ENCODE results near the gene PRKAR1B. TPM values are rescaled to one million over a fixed set of nuclear protein-coding genes. Genes with fewer than 3 reads are reported as not detected.

The PRKAR1B gene
- total RNA-seq, 1 experiment from 2014 or later: 51.7 TPM

DNA sequence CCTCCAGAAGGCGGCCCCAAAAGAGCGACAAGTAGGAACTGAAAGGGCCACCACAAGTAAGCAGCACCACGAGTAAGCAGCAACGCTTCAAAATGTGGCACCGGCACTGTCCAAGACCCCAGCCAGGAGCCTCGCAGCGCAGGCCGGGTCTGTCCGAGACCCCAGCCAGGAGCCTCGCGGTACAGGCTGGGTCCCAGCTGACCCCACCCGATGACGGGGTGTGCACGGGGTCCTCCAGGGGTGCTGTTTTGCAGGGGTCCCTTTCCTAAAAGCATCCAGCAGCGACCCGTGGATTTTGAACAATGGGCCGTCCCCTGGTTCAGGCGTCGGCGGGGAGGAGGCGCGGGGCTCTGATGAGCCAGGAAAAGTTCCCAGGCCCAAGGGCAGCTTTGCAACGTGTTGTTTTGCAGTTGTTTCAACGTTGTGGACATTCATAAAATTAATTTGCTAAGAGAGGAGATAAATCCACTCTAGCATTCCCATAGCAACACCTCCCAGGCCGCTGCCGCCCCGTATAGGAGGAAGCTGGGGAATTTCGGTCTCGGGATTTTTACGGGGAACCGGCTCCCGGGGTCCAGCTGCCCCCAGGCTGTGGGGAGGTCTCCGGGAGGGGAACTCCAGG is 155.9 kb downstream of the PRKAR1B start:
- no peak for TF ChIP-seq EZH2 (IDR thresholded peaks at IDR 0.05; ENCODE audit: low read depth)
- H3K79me2 ChIP-seq (ENCODE audit: low read depth): no peaks in the 10 kb centered on the region
- no peaks in the 10 kb centered on the region for H3K9me2 ChIP-seq (ENCODE audit: insufficient read depth)
- intact Hi-C loops (cut with micrococcal nuclease; ENCODE audit: unreplicated experiment): no loop called here
- ChIA-PET CTCF (no interaction called here), POLR2A (ENCODE audit: unreplicated experiment) (no interaction called here)
- H3K36me3 ChIP-seq (ENCODE audit: low read depth): no peaks in the 10 kb centered on the region
- no peak overlapping the region for H2AFZ ChIP-seq
- H4K20me1 ChIP-seq (ENCODE audit: insufficient read depth): no peaks in the 10 kb centered on the region
- no peaks in the 10 kb centered on the region for H3K4me1 ChIP-seq (replicated peaks; ENCODE audit: insufficient read depth)
- no peaks in the 10 kb centered on the region for H3K9me3 ChIP-seq (ENCODE audit: insufficient read depth, low read depth)
- H3F3A ChIP-seq (ENCODE audit: insufficient read depth, low read depth): no peaks in the 10 kb centered on the region
- H3K27me3 ChIP-seq (ENCODE audit: insufficient read depth, low read depth): no peaks in the 10 kb centered on the region
- no peak for DNase-seq
- H3K27ac ChIP-seq: no peak overlapping the region
- no peak overlapping the region for H3K4me2 ChIP-seq
- no TSS peak for BruUV-seq (replicated peaks)
- H3K4me3 ChIP-seq: no peak overlapping the region

DNA sequence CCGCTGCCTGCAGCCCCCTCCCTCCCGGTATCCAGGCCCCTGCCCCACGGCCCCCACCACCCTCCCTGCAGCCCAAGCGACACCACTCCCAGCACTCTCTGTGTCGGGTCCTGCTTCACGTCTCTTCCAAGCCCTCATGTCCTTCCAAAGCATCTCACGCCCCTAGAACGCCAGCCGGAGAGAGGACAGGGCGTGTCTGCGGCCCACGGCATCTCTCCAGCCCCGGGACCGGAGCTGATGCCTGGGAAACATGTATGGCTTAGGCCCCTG is 156.3 kb downstream of the PRKAR1B start:
- Histone ChIP-seq H2AFZ (no peak overlapping the region), H3K27ac (no peak overlapping the region), H3K9me2 (ENCODE audit: insufficient read depth) (no peaks in the 10 kb centered on the region), H3K4me1 (replicated peaks; ENCODE audit: insufficient read depth) (no peaks in the 10 kb centered on the region), H3K4me2 (no peak overlapping the region), H3K27me3 (ENCODE audit: insufficient read depth, low read depth) (no peaks in the 10 kb centered on the region), H3K9me3 (ENCODE audit: insufficient read depth, low read depth) (no peaks in the 10 kb centered on the region), H4K20me1 (ENCODE audit: insufficient read depth) (no peaks in the 10 kb centered on the region), H3K36me3 (ENCODE audit: low read depth) (no peaks in the 10 kb centered on the region), H3K79me2 (ENCODE audit: low read depth) (no peaks in the 10 kb centered on the region), H3K4me3 (no peak overlapping the region), H3F3A (ENCODE audit: insufficient read depth, low read depth) (no peaks in the 10 kb centered on the region)
- ChIA-PET POLR2A (ENCODE audit: unreplicated experiment) (no interaction called here), CTCF (no interaction called here)
- DNase-seq: no peak
- BruUV-seq (replicated peaks): no TSS peak
- intact Hi-C loops (cut with micrococcal nuclease; ENCODE audit: unreplicated experiment): no loop called here
- TF ChIP-seq, protein P1, sequence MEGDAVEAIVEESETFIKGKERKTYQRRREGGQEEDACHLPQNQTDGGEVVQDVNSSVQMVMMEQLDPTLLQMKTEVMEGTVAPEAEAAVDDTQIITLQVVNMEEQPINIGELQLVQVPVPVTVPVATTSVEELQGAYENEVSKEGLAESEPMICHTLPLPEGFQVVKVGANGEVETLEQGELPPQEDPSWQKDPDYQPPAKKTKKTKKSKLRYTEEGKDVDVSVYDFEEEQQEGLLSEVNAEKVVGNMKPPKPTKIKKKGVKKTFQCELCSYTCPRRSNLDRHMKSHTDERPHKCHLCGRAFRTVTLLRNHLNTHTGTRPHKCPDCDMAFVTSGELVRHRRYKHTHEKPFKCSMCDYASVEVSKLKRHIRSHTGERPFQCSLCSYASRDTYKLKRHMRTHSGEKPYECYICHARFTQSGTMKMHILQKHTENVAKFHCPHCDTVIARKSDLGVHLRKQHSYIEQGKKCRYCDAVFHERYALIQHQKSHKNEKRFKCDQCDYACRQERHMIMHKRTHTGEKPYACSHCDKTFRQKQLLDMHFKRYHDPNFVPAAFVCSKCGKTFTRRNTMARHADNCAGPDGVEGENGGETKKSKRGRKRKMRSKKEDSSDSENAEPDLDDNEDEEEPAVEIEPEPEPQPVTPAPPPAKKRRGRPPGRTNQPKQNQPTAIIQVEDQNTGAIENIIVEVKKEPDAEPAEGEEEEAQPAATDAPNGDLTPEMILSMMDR (conservative IDR thresholded peaks at IDR 0.05): no peak
- TF ChIP-seq EZH2 (IDR thresholded peaks at IDR 0.05; ENCODE audit: low read depth): no peak

DNA sequence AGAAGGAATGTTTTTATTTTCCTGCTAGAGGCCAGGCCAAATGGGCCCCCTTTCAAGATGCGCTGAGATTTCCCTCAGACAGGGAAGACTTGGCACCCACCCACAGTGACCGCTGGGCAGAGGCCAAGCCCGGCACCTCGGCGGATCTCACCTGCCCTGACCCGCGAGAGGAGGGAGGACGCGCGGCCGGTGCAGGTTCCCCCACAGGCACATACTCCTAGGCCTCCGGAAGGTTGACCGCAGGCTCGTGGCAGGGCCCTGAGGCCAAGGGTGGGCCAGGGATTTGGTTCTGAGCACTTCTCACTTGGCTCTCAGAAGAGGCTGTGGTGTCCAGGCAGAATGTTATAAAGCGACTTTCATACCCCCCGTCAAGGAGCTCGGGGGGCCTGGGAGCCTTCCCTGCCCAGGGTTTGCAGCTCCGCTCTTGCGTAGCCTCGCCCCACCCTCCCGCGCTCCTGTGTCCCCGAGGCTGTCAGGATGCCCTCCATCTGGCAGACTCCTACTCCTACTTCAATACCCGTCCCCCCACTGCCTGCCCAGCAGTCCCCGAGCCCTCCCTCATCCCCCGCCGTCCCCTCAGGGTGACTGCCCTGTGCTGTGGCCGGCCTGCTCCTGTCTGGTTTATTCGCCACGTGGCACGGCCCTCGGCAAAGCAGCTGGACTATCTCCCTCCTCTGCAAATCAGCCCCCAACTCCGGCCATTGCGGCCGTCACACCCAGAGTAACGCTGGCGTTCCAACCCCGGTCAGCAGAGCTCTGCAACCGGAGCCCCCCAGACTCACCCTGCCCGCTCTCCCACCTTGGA is 156.9 kb downstream of the PRKAR1B start:
- Histone ChIP-seq H2AFZ (no peak overlapping the region), H3F3A (ENCODE audit: insufficient read depth, low read depth) (no peaks in the 10 kb centered on the region), H3K79me2 (ENCODE audit: low read depth) (no peaks in the 10 kb centered on the region), H4K20me1 (ENCODE audit: insufficient read depth) (no peaks in the 10 kb centered on the region), H3K27me3 (ENCODE audit: insufficient read depth, low read depth) (no peaks in the 10 kb centered on the region), H3K4me2 (no peak overlapping the region), H3K36me3 (ENCODE audit: low read depth) (no peaks in the 10 kb centered on the region), H3K9me2 (ENCODE audit: insufficient read depth) (no peaks in the 10 kb centered on the region), H3K9me3 (ENCODE audit: insufficient read depth, low read depth) (no peaks in the 10 kb centered on the region), H3K4me1 (replicated peaks; ENCODE audit: insufficient read depth) (no peaks in the 10 kb centered on the region), H3K27ac (no peak overlapping the region), H3K4me3 (no peak overlapping the region)
- TF ChIP-seq, protein P1 (conservative IDR thresholded peaks at IDR 0.05): no peak
- TF ChIP-seq EZH2 (IDR thresholded peaks at IDR 0.05; ENCODE audit: low read depth): no peak
- ChIA-PET CTCF (interaction anchor here (0.5 kb wide), 1 partner anchor 149 kb away, joined by 12 read pairs; no protein-coding TSS in a partner anchor), POLR2A (ENCODE audit: unreplicated experiment) (no interaction called here)
- intact Hi-C loops (cut with micrococcal nuclease; ENCODE audit: unreplicated experiment): no loop called here
- no TSS peak for BruUV-seq (replicated peaks)
- no peak for DNase-seq

All from PC-9 (cell line).